Psoas muscle (tissue), 8 donors: ENCODE measurements around the gene CERS1. TPM values are rescaled to one million over a fixed set of nuclear protein-coding genes. Genes with fewer than 3 reads are reported as not detected.

Experiments used
- ATAC-seq, 4 donors: fragments of 200-7000 bp; cut with Tn5 transposase; one replicate each; pipeline ENCODE4 v1.9.1; 2020; ENCODE audit warnings: moderate library complexity in 3 of 4, mild to moderate bottlenecking in 2 of 4
- DNase-seq, 2 donors: peaks; one replicate each; pipeline ENCODE4 v3.0.0-alpha.2; 2020
- H3K27ac ChIP-seq: fragments of 200-600 bp; one replicate; pipeline ENCODE4 v1.8.0; 2022
- H3K27me3 ChIP-seq, 3 donors: fragments of 200-600 bp in 1 of 3; one replicate each; pipeline versions ENCODE4 v1.6.1 to v1.8.0; 2013 to 2022; ENCODE audit warnings: low read length in 2 of 3, mild to moderate bottlenecking in 2 of 3, moderate library complexity in 1 of 3; ENCODE audit not compliant: insufficient read depth in 3 of 3
- H3K36me3 ChIP-seq, 2 donors: fragments of 200-600 bp in 1 of 2; one replicate each; pipeline versions ENCODE4 v1.6.1 to v1.8.0; 2013 to 2022; ENCODE audit warnings: low read depth in 1 of 2, mild to moderate bottlenecking in 1 of 2, moderate library complexity in 1 of 2; ENCODE audit not compliant: insufficient read depth in 1 of 2
- H3K4me1 ChIP-seq: fragments of 200-600 bp; one replicate; pipeline ENCODE4 v1.8.0; 2022
- H3K4me3 ChIP-seq: fragments of 200-600 bp; one replicate; pipeline ENCODE4 v1.8.0; 2022; ENCODE audit warnings: mild to moderate bottlenecking
- H3K9me3 ChIP-seq: fragments of 200-600 bp; one replicate; pipeline ENCODE4 v1.8.0; 2022
- WGBS, 3 donors: extraction: QIAGEN DNeasy Blood & Tissue Kit; methylation state at CpG; one replicate each; pipeline versions ENCODE4 v1.1.6 to v1.1.7; 2013; 5-methylcytosine and 5-hydroxymethylcytosine counted together
- intact Hi-C, 2 donors: fragments of 100-400 bp; cut with DNase I; formaldehyde crosslinking; loops; one replicate each; pipeline versions ENCODE4 v1.11.0 to v1.14.2; 2022
- polyA plus RNA-seq, 3 donors: library from polyadenylated mRNA; stranded (reverse); fragments of 200-250 nt; gene quantifications; one replicate each; pipeline ENCODE4 v1.2.3, GENCODE V29; 2013
- total RNA-seq, 4 donors: library from RNA; stranded (reverse); fragmentation: NEBNext Ultra II Directional in 2 of 4; extraction: Animal tissue kit (Norgen Biotek cat#: 25700) in 2 of 4; gene quantifications; one replicate each; pipeline versions ENCODE4 v1.2.1 to v1.2.4, GENCODE V29; 2021 to 2023
- TF ChIP-seq, protein P1 (sequence below): fragments of 200-600 bp; IDR thresholded peaks from one replicate; pipeline ENCODE4 v1.8.0; 2022; ENCODE audit warnings: antibody characterized with exemption
- donor health status: healthy with polysubstance abuse.
- donor health status: DM: no; HTN: no; CAD: no; lungs with moderate emphysema.
- donor health status: Bipolar disorder and iron deficiency.
- donor health status: healthy.
- donor health status: DM: yes; HTN: yes; CAD: no.
- donor health status: DM: no; HTN: no; CAD: no.
- donor health status: DM: no; HTN: no; CAD: no.
- donor health status: DM: yes; HTN: yes; CAD: no.

Gene CERS1
- total and polyA plus RNA-seq, 7 donors, result 2.1 to 6.4 (median 4.5) TPM

DNA sequence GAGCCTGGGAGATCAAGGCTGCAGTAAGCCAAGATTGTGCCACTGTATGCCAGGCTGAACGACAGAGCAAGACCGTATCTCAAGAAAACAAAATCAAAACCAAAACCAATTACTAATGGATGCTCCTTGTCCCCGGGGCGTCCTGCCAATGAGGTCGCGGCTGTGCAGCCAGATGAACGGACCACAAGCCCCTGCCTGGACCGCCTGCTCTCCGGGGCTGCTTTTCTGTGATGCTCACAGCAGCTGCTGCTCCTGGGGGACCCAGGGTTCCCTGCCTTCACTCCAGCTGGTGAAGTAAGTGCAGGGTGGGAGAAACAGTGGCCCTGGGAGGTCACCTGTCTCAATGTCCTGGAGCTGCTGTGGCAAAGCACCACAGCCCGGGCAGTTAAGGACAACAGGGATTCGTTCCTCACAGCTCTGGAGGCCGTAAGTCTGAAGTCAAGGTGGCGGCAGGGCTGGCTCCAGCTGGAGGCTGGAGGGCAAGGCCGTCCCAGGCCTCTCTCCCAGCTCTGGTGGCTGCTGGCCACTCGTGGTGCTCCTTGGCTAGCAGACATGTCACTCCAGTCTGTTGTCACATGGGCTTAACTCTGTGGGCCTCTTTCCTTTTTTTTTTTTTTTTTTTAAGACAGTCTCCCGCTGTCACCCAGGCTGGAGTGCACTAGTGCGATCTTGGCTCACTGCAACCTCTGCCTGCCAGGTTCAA lies 13.1 kb upstream of the CERS1 start:
- Histone ChIP-seq H3K27me3 (no peaks in the 10 kb centered on the region), H3K36me3 (peaks cover 7 to 60% of the 10 kb centered on the region in 2 donors), H3K27ac (no peak overlapping the region), H3K4me3 (no peak overlapping the region), H3K9me3 (no peaks in the 10 kb centered on the region), H3K4me1 (no peaks in the 10 kb centered on the region)
- WGBS, 3 donors, result 82 to 88% (median 87%) methylated on average over 17 of the region's 17 CpGs
- intact Hi-C loops, result no loop called here
- TF ChIP-seq, protein P1, sequence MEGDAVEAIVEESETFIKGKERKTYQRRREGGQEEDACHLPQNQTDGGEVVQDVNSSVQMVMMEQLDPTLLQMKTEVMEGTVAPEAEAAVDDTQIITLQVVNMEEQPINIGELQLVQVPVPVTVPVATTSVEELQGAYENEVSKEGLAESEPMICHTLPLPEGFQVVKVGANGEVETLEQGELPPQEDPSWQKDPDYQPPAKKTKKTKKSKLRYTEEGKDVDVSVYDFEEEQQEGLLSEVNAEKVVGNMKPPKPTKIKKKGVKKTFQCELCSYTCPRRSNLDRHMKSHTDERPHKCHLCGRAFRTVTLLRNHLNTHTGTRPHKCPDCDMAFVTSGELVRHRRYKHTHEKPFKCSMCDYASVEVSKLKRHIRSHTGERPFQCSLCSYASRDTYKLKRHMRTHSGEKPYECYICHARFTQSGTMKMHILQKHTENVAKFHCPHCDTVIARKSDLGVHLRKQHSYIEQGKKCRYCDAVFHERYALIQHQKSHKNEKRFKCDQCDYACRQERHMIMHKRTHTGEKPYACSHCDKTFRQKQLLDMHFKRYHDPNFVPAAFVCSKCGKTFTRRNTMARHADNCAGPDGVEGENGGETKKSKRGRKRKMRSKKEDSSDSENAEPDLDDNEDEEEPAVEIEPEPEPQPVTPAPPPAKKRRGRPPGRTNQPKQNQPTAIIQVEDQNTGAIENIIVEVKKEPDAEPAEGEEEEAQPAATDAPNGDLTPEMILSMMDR, result no peak
- ATAC-seq (no peak), DNase-seq (no peak)

DNA sequence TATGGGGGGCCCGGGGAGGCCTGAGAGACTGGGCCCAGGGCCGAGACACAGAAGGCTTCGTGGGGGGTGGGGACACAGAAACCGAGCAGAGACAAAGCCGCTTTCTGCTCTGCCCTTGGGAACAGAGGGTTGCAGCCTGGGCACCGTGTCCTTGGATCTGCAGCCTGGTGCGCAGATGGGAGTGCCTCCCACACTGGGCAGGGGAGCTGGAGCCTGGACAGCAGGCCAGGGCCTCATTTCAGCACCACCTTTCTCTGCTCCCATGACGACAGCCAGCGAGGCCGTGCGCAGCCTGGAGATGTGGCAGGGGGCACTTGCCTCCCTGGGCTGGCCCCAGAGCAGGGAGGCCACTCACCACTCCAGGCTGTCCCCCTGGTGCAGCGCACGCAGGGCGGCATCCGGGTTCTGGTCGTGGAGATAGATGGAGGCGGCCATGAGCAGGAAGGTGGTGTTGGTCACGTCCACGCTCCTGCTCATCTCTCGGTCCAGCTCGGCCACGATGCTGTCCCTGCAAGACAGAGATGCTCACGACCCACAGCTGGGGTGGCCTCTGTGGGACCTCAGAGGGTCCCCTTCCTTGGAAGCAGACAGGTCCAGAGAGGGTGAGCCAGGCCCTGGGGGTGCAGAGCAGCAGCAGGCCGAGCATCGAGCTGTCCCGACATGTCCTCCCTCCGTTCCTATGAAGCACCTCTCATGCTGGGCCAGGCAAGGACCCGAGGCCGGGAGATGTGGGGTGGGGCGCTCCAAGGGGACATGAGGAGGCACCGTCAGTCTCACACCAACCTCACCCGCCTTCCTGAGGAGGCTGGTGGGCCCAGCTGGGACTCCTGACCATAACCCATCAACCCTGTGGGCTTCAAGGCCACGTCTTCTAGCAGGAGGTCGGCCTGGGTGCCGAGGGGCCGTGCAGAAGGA lies 10.9 kb upstream of the CERS1 start:
- TF ChIP-seq, protein P1, result no peak
- Histone ChIP-seq H3K4me1 (no peaks in the 10 kb centered on the region), H3K4me3 (no peak overlapping the region), H3K9me3 (no peaks in the 10 kb centered on the region), H3K27ac (no peak overlapping the region), H3K36me3 (peaks cover 7 to 57% of the 10 kb centered on the region in 2 donors), H3K27me3 (no peaks in the 10 kb centered on the region)
- WGBS, 3 donors, result 88 to 93% (median 93%) methylated on average over 35 to 36 of the region's 36 CpGs
- DNase-seq (no peak), ATAC-seq (peak in 2 of 4 donors; percentile 8 to 13)
- intact Hi-C loops, result no loop called here

DNA sequence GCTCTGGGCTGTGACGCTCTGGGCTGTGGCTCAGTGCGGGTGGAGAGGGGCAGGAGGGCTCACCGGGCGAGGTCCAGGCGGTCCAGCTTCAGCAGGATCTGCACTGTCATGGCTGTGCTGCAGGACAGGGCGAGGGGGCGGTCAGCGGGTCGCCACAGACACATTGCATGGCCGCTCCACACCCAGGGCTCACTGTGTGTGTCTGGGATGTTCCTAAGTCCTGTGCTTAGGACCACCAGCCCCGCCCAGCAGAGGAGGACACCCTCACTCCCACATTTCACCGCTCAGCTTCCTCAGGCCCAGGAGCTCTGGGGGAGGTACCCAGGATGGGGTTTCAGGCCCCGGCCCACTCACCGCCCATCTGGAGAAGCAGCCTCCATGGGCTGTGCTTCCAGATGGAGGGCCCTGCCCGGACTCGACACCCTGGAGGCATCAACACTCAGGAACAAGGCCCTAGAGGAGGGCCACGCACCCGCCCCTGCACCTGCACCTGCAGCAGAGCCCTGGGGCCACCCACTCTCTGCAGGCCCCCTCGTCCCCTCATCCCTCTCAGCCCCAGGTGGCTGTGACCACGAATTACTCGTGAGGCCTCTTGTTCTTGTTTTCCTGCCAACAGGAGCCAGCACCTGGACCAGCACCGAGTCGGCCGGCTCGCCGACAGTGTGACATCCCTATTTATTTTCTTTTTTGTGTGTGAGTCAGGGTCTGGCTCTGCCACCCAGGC lies 9.7 kb upstream of the CERS1 start:
- no peak for ATAC-seq
- peaks cover 7 to 61% of the 10 kb centered on the region in 2 donors for H3K36me3 ChIP-seq

DNA sequence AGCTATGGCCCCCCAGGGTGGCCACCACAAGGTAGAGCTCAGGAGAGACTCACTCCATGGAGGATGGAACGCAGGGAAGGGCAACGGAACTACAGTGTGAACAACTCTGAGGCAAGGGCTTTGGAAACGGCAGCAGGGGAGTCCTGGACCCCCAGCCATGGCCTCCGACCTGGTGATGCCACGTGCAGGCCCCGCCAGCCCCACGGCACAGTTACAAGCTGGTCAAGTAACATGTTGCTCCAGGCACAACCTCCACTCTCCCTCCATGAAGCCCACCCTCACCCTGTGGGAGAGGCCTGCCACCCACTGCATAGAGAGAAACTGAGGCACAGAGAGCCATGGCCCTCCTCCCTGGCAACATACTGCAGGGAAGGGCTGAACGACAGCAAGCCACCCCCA lies 9.1 kb upstream of the CERS1 start:
- H3K36me3 ChIP-seq, result peaks cover 7 to 66% of the 10 kb centered on the region in 2 donors
- TF ChIP-seq, protein P1, result no peak
- DNase-seq (no peak), ATAC-seq (no peak)
- no peak overlapping the region for H3K27ac ChIP-seq
- no peaks in the 10 kb centered on the region for H3K4me1 ChIP-seq
- H3K4me3 ChIP-seq, result no peak overlapping the region
- H3K27me3 ChIP-seq, result no peaks in the 10 kb centered on the region
- 86 to 88% (median 87%) methylated on average over 8 of the region's 8 CpGs for WGBS, 3 donors
- intact Hi-C loops, result no loop called here
- no peaks in the 10 kb centered on the region for H3K9me3 ChIP-seq

More for the DNA sequence above, 9.7 kb upstream of the CERS1 start:
- intact Hi-C loops, result no loop called here
- no peaks in the 10 kb centered on the region for H3K9me3 ChIP-seq
- no peaks in the 10 kb centered on the region for H3K4me1 ChIP-seq
- H3K27ac ChIP-seq, result no peak overlapping the region
- TF ChIP-seq, protein P1, result no peak
- 87 to 93% (median 90%) methylated on average over 26 of the region's 26 CpGs for WGBS, 3 donors
- no peaks in the 10 kb centered on the region for H3K27me3 ChIP-seq
- no peak overlapping the region for H3K4me3 ChIP-seq
- DNase-seq, result no peak
